Stimulated activated naive CD8-positive, alpha-beta T cell treated with anti-CD3 and anti-CD28 coated beads, Interleukin-15, Interleukin-2, amounts not matched to agents 100 U/mL and 50 U/mL, for 24 hours (primary cell): ENCODE data around the gene SLC7A6.

Source experiments
- ATAC-seq: fragments of 150-1000 bp; cut with Tn5 transposase; one replicate; pipeline ENCODE4 v1.10.0; 2021
- DNase-seq: peaks from one replicate; pipeline ENCODE4 v3.0.0; 2021

SLC7A6 gene

GRCh38 chr16:68257251-68257905 lies 6.9 kb upstream of the SLC7A6 start:
- ATAC-seq (no peak), DNase-seq (no peak)

- DNase-seq: no peak
- ATAC-seq: no peak
Observed at GRCh38 chr16:68257906-68258800, 6.2 kb upstream of the SLC7A6 start.

- no peak for ATAC-seq
Observed at GRCh38 chr16:68259007-68259825, 5.1 kb upstream of the SLC7A6 start.

GRCh38 chr16:68263559-68264127 lies 683 bp upstream of the SLC7A6 start:
- ATAC-seq: no peak
- no peak for DNase-seq

More at GRCh38 chr16:68259007-68259825, 5.1 kb upstream of the SLC7A6 start:
- DNase-seq: no peak

GRCh38 chr16:68265078-68265920 lies 973 bp downstream of the SLC7A6 start:
- ATAC-seq (peak; percentile 37), DNase-seq (peak; percentile 59)

- ATAC-seq (no peak), DNase-seq (no peak)
Observed at GRCh38 chr16:68267612-68268405, 3.5 kb downstream of the SLC7A6 start.

- DNase-seq (no peak), ATAC-seq (peak; percentile 4)
Observed at GRCh38 chr16:68269793-68270192, 5.5 kb downstream of the SLC7A6 start.

- DNase-seq (no peak), ATAC-seq (peak; percentile 76)
Observed at GRCh38 chr16:68270353-68270752, 6.0 kb downstream of the SLC7A6 start.

GRCh38 chr16:68272507-68273209 lies 8.3 kb downstream of the SLC7A6 start:
- ATAC-seq (peak; percentile 16), DNase-seq (no peak)

- no peak for DNase-seq
- no peak for ATAC-seq
Observed at GRCh38 chr16:68273459-68273858, 9.1 kb downstream of the SLC7A6 start.

GRCh38 chr16:68273896-68274295 lies 9.6 kb downstream of the SLC7A6 start:
- no peak for ATAC-seq

GRCh38 chr16:68274441-68274840 lies 10.1 kb downstream of the SLC7A6 start:
- no peak for DNase-seq
- ATAC-seq: no peak

More at GRCh38 chr16:68273896-68274295, 9.6 kb downstream of the SLC7A6 start:
- no peak for DNase-seq

- ATAC-seq (peak; percentile 78), DNase-seq (no peak)
Observed at GRCh38 chr16:68275611-68276191, 11.4 kb downstream of the SLC7A6 start.

GRCh38 chr16:68276223-68276622 lies 11.9 kb downstream of the SLC7A6 start:
- DNase-seq (no peak), ATAC-seq (no peak)

GRCh38 chr16:68279726-68280558 lies 15.6 kb downstream of the SLC7A6 start:
- ATAC-seq (no peak), DNase-seq (no peak)

GRCh38 chr16:68281368-68282063 lies 17.2 kb downstream of the SLC7A6 start:
- peak; percentile 67 for ATAC-seq
- DNase-seq: no peak

- DNase-seq: no peak
- ATAC-seq: no peak
Observed at GRCh38 chr16:68282064-68282452, 17.7 kb downstream of the SLC7A6 start.

- DNase-seq (no peak), ATAC-seq (no peak)
Observed at GRCh38 chr16:68283346-68283745, 19.0 kb downstream of the SLC7A6 start.
